Muscle layer of duodenum (tissue), 2 donors: Measurements from ENCODE around the gene EFCAB7.

Source experiments
- H3K27ac ChIP-seq: one replicate; pipeline ENCODE4 v1.7.0; 2013; ENCODE audit warnings: mild to moderate bottlenecking, low read length
- H3K27me3 ChIP-seq: one replicate; pipeline ENCODE4 v1.7.0; 2013; ENCODE audit warnings: low read depth, mild to moderate bottlenecking, control low read depth, low read length
- H3K36me3 ChIP-seq, 2 donors: one replicate each; pipeline ENCODE4 v1.7.0; 2013; ENCODE audit warnings: low read length in 2 of 2, control low read depth in 1 of 2, mild to moderate bottlenecking in 1 of 2; ENCODE audit not compliant: insufficient read depth in 2 of 2, control insufficient read depth in 1 of 2
- H3K4me1 ChIP-seq, 2 donors: one replicate each; pipeline ENCODE4 v1.7.0; 2013; ENCODE audit warnings: low read length in 2 of 2, mild to moderate bottlenecking in 2 of 2, control low read depth in 1 of 2, moderate library complexity in 1 of 2; ENCODE audit not compliant: insufficient read depth in 2 of 2, control insufficient read depth in 1 of 2
- H3K4me3 ChIP-seq, 2 donors: one replicate each; pipeline ENCODE4 v1.7.0; 2013; ENCODE audit warnings: low read length in 2 of 2, low read depth in 1 of 2, mild to moderate bottlenecking in 1 of 2
- H3K9me3 ChIP-seq, 2 donors: one replicate each; pipeline ENCODE4 v1.7.0; 2013; ENCODE audit warnings: low read length in 2 of 2, control low read depth in 1 of 2, mild to moderate bottlenecking in 1 of 2; ENCODE audit not compliant: control insufficient read depth in 1 of 2
- donor health status: healthy.

Gene EFCAB7

DNA sequence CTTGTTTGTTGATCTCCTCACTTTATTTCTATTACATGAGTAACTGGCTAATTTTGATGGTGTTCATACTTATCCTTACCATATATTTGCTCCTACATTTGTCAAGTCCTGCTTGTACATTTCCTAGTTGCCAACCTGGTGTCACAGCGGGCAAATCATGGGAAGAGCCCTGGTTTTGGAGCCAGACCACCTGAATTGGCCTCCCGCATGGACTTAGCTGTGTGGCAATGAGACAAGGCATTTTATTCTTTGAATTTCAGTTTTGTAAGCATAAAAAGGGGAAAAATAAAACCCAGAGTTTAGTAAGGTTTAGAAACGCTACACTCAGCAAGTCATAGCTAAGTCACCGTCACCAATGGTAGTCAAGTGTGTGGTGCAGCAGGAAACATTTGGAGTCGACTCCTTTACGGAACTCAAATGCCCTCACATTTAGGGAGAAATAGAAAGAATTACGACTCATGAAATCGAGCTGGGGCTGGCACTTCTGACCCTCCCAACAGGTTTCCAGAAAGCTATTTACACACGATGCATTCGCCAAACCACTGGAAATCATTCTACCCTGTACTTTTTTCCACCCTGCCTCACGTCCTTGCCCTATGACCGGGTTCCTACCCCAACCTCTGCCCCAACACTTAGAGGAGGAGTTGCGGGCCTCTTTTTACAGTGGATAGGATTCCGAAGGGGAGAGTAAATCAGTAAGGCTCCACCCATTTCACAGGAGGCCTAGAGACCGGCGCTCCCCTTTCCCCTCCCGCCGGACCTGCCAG, 69.4 kb downstream of the EFCAB7 start:
- Histone ChIP-seq H3K27me3 (no peaks in the 10 kb centered on the region), H3K27ac (peak overlapping the region; percentile 78), H3K9me3 (no peaks in the 10 kb centered on the region), H3K36me3 (no peaks in the 10 kb centered on the region), H3K4me1 (peaks cover 8 to 12% of the 10 kb centered on the region in 2 donors), H3K4me3 (peak overlapping the region; percentile 53 to 80)

DNA sequence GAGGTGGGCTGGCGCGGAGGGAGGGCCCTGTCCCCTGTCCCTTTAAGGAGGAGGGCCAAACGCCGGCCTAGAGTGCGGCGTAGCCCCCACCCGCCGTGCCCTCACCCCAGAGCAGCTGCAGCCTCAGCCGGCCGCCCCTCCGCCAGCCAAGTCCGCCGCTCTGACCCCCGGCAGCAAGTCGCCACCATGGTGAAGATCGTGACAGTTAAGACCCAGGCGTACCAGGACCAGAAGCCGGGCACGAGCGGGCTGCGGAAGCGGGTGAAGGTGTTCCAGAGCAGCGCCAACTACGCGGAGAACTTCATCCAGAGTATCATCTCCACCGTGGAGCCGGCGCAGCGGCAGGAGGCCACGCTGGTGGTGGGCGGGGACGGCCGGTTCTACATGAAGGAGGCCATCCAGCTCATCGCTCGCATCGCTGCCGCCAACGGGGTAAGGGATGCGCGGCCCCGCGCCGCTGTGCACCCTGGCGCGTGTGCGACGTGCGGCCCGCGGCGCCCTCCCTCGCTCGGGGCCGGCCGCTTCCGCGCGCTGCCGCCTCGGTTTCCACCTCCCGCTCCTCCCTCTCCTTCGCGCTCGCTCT, 70.1 kb downstream of the EFCAB7 start, which contains the start of gene PGM1:
PGM1 (plus strand) TSS at position 109 of the 583 bp plus-strand sequence; CDS start at position 187, 78 bp downstream.
- Histone ChIP-seq H3K27ac (peak within 1 kb of the TSS; percentile 78), H3K9me3 (no peaks in the 10 kb centered on the region), H3K4me1 (peaks cover 8 to 12% of the 10 kb centered on the region in 2 donors), H3K36me3 (no peaks in the 10 kb centered on the region), H3K4me3 (peak within 1 kb of the TSS; percentile 53 to 80), H3K27me3 (no peaks in the 10 kb centered on the region)

DNA sequence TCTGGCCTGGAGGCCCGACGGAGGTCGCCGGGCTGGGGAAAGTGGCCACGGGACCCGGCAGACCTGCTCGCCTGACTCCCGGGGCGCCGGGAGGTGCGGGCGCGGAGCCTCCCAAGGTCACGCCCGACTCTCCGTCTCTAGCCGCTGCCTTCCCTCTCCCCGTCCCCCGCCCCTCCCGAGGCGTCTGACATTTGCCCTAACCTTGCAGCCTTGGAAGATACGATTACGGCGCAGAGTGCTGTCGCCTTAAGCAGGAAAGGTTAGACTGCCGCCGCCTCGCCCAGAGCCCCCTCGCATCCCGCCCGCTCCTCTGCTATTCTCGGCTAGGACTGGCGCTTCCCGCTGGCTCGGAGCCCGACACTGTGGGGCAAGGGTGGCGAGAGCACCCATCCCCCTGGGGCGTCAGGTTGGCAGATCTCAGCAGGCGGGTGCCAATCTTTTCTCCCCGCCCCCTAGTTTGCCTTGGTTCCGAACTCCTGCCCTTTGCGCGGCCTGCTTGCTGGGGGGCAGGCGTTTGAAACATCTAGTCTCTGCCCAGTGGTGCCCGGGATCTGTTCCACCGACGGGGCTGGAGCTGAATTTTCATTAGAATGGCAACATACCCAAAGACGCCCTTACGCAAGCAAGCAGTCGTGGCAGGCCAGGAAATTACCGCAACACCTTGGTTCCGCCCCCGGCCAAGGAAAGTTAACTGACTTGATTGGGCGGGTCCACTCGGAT, 70.7 kb downstream of the EFCAB7 start:
- Histone ChIP-seq H3K27me3 (no peaks in the 10 kb centered on the region), H3K4me1 (peaks cover 8 to 12% of the 10 kb centered on the region in 2 donors), H3K27ac (peak overlapping the region; percentile 78), H3K9me3 (no peaks in the 10 kb centered on the region), H3K36me3 (no peaks in the 10 kb centered on the region), H3K4me3 (peak overlapping the region; percentile 53 to 80)

DNA sequence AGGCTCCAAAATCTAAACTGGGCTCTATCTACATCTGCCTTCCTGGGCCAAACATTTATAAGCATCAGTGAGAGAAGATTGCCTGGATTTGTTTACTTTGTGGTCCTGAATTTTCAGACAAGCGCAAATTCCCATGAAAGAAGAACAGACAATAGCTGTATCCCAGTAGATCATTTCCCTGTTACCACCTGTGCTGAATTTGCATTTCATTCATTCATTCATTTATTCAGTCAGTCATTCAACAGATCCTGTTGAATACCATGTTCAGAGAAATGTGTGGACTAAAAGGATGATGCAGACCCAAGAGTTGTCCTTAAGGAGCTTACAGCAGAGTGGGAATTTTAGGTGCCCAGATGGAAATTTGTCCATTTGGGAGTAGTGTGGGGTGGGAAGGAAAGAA, 72.1 kb downstream of the EFCAB7 start:
- H3K27me3 ChIP-seq, result no peaks in the 10 kb centered on the region
- H3K27ac ChIP-seq, result no peak overlapping the region

DNA sequence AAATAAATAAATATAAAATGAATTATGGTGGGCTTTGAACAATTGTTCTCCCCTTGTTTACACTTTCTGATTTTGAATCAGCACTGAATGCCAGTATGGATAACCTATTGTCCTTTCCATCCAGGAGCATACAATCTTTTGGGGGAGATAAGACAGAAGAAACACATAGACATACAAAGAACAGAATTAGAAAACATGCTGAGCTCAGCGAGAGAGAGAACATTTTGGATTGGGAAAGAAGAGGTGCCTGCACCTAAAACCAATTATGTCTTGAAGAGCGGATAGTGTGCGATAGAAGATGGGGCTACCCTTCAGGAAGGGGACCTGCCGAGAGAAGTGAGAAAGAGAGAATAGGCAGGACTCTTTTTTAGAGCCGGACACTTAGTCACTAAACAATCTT, 76.5 kb downstream of the EFCAB7 start:
- Histone ChIP-seq H3K9me3 (no peaks in the 10 kb centered on the region), H3K36me3 (no peaks in the 10 kb centered on the region), H3K27ac (no peak overlapping the region), H3K4me1 (no peaks in the 10 kb centered on the region), H3K4me3 (no peak overlapping the region), H3K27me3 (no peaks in the 10 kb centered on the region)

More for the DNA sequence above, 72.1 kb downstream of the EFCAB7 start:
- Histone ChIP-seq H3K4me1 (peaks cover 2 to 8% of the 10 kb centered on the region in 2 donors), H3K4me3 (no peak overlapping the region), H3K36me3 (no peaks in the 10 kb centered on the region), H3K9me3 (no peaks in the 10 kb centered on the region)

DNA sequence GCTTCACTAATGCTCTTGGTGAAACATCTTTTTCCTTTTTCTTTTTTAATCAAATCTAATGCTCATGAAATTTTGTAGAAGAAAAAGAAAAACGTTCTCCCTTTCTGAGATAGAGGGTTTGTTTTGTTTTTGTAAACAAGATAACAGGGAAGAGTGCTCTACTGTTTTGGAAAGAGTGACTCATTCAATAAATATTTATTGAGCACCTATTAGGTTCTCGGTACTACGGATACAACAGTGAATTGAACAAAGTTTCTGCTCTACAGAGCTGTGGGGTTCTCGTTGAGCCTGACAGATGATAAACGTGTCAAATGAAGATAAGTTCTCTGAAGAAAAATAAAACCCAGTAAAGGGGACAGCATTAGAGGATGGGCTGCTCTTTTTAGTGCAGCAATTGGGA, 76.9 kb downstream of the EFCAB7 start:
- Histone ChIP-seq H3K9me3 (no peaks in the 10 kb centered on the region), H3K4me3 (no peak overlapping the region), H3K36me3 (no peaks in the 10 kb centered on the region), H3K27me3 (no peaks in the 10 kb centered on the region), H3K27ac (no peak overlapping the region), H3K4me1 (no peaks in the 10 kb centered on the region)

DNA sequence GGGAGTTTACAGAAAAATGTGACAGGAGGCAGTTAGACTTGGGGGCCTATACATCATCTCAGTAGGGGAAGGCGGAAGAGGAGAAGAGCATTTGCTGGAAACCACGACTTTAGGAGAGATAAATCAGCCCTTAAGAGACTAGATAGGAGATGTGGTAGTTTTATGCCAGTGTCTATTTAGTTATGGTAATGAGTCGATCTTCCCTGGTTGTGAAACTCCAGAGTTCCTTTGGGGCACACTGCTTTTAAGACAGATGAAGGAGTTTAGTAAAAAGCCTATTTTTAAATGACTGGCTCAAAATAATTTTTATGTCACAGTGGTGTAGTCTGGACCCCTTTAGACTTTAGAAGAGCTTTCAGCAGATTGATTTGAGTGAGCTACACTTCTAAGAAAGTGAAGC, 77.7 kb downstream of the EFCAB7 start:
- H3K27ac ChIP-seq, result no peak overlapping the region
- no peaks in the 10 kb centered on the region for H3K27me3 ChIP-seq
- no peak overlapping the region for H3K4me3 ChIP-seq
- no peaks in the 10 kb centered on the region for H3K36me3 ChIP-seq
- no peaks in the 10 kb centered on the region for H3K4me1 ChIP-seq
- H3K9me3 ChIP-seq, result no peaks in the 10 kb centered on the region

DNA sequence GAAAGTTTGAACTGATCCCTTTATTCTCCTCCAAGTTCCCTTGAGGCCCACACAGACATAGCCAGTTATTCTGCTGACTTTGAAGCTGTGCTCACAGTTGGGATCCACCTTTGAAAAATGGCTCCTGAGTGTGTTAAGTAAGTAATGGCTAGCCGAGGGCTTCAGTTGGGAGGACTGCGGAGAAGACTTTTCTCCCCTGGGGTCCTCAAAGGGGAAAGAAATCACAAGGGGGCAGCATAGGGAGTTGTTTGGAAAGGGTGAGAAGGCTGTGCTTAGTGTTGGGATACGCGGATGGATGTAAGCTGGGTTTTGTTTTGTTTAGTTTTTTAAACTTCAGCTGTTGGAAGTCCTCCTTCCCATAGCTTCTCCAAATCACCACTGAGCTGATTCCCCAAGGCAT, 78.1 kb downstream of the EFCAB7 start:
- Histone ChIP-seq H3K36me3 (no peaks in the 10 kb centered on the region), H3K4me3 (no peak overlapping the region), H3K9me3 (no peaks in the 10 kb centered on the region), H3K27me3 (no peaks in the 10 kb centered on the region), H3K4me1 (no peaks in the 10 kb centered on the region), H3K27ac (no peak overlapping the region)

DNA sequence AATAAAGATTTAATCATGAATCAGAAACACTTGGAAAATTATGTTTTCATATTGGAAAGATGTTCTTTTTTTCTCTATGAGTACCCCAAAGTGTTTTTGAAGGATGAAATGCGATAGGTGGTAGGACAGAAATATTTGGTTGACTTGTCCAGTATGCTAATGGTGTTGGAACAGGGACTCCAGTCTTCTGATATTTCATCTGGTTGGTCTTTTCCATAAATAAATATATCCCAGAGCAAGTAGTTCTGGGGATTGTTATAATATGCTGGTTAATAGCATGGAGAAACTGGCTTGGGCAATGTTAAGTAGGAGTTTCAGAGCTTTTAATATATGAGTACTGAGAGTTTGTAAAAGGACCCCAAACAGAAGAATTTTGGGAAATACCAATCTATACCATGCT, 78.6 kb downstream of the EFCAB7 start:
- Histone ChIP-seq H3K36me3 (no peaks in the 10 kb centered on the region), H3K4me3 (no peak overlapping the region), H3K9me3 (no peaks in the 10 kb centered on the region), H3K27ac (no peak overlapping the region), H3K4me1 (no peaks in the 10 kb centered on the region), H3K27me3 (no peaks in the 10 kb centered on the region)

DNA sequence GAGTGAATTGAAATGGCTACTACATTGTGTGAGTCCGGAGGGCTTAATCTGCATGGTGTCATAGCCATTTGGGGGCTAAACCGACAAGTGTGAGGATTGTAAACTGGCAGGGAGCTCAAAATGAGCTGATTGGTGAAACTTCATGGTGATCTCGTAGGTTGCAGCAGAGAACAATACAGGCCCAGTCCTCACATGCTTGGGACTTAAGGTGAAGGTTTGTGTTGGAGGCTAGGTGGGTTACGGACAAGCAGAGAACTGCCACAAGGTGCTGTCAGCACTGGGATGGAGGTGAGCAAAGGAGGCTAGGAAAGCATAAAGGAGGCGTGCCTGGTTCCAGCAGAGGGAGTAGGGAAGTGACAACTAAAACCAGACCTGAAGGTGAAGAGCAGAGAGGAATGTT, 79.3 kb downstream of the EFCAB7 start:
- Histone ChIP-seq H3K9me3 (no peaks in the 10 kb centered on the region), H3K4me1 (no peaks in the 10 kb centered on the region), H3K36me3 (no peaks in the 10 kb centered on the region), H3K27ac (no peak overlapping the region), H3K27me3 (no peaks in the 10 kb centered on the region), H3K4me3 (no peak overlapping the region)

DNA sequence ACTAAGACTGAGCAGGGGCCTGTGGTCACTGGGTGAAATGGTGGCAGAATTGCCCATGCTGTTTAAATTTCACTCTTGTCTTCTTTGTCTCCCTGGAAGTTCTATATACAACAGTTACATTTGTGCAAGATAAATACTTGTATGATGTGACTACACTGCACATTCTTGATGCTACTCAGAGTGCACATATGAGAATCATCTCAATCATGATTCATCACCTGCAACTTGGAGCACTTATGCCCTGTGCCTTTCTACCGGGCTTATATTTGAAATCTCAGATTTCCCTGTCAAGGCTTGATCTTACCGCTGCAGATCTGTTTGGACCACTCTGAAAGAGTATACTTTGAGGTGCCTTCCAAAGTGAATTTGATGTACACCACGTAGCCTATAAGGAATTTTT, 80.5 kb downstream of the EFCAB7 start:
- no peaks in the 10 kb centered on the region for H3K36me3 ChIP-seq
- H3K27me3 ChIP-seq, result no peaks in the 10 kb centered on the region
- no peaks in the 10 kb centered on the region for H3K9me3 ChIP-seq
- H3K4me1 ChIP-seq, result no peaks in the 10 kb centered on the region
- H3K4me3 ChIP-seq, result no peak overlapping the region
- no peak overlapping the region for H3K27ac ChIP-seq
